Right renal pelvis (tissue), 4 donors: ENCODE measurements around the gene ANGPTL2. TPM values are rescaled to one million over a fixed set of nuclear protein-coding genes. Genes with fewer than 3 reads are reported as not detected.

Source experiments
- DNase-seq, 4 donors: peaks; one replicate each; pipeline ENCODE4 v3.0.0-alpha.2; 2013; ENCODE audit warnings: low read depth in 4 of 4, low spot score in 3 of 4, missing footprints in 1 of 4
- polyA plus RNA-seq, 4 donors: library from polyadenylated mRNA; unstranded; fragments of 120-200 nt; gene quantifications; one replicate each; pipeline ENCODE4 v1.2.1, GENCODE V29; 2013; ENCODE audit not compliant: insufficient read length in 4 of 4

The ANGPTL2 gene
- polyA plus RNA-seq, 4 donors, result 10.4 to 13.8 (median 12.3) TPM

DNA sequence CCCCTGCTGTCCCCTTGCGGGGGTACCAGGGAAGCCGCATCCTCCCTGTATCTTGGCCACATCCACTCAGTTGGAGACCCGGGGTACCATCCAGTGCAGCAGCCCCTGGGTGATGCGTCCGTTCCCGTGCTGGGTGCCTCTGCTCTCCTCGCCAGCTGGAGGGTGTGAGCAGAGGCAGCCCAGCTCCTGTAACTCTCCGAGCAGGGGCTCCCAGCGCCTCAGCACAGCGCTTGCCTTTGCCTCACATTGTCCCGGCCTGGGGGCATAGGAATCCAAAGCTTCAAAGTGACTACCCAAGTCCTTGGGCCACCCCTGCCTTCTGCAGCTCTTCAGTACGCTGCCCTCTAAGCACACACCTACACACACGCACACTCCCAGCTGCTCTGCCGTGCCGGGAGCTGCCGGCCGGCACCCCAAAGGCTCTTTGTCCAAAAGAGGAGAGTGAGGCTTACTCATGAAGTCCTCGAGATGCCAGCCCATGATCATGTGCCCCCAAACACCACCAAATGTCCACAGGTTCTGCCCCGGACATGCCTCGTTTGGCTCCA lies 733 bp downstream of the ANGPTL2 start:
- DNase-seq, result no peak

GRCh38 chr9:127119320-127119709 lies 3.1 kb downstream of the ANGPTL2 start:
- no peak for DNase-seq

DNA sequence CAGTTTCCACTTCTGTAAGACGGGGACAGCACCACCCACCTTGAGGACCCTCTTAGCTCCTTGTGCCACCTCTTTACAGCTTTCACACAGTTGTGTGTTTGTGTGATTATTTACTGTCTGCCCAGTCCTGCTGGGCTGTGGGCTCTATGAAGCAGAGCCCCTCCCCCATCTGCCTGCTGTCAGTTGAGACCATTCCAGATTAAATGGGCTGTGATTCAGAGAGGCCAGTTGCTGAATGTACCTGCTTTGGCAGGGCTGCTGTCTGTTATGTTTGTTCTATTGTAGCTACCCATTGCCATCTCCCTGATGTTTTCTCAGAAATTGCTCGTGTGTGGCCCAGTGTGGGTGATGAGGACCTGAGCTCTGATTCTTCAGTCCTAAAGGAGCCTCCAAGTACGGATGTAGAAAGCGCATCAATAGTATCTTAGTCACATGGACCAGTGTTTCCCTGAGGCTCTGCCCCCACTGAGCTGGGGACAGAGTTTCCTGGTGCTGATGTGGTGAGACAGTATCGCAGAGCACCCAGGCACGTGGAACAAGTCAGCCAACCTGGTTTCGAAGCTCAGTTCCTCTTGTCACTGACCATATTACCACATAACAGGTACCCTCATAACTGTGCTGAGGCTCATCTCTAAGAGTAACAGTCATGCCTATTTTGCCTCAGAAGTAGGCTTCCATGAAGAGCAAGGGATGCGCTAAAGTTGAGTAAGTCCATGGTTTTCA lies 3.7 kb downstream of the ANGPTL2 start:
- DNase-seq, result no peak

- no peak for DNase-seq
These were observed 4.6 kb downstream of the ANGPTL2 start for GRCh38 chr9:127117801-127118200.

DNA sequence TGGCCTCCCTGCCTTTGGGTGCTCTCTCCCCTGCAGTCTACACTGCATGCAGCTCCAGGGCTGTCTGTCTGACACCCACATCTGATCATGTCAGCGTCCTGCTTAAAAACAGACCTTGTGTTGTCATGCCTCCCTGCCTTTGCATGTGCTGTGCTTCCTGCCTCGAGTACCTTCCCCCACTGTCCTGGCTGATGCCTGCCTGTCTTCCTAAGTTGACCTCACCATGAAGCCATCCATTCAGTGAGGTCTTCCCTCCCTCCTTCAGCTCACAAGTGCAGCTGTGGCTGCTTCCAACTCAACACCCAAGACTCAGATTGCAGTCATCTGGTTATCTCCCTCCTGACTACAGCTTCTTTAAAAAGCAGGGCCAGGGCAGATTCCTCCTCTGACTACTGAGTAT lies 5.5 kb downstream of the ANGPTL2 start:
- no peak for DNase-seq

GRCh38 chr9:127116088-127116726 lies 6.2 kb downstream of the ANGPTL2 start:
- no peak for DNase-seq

DNA sequence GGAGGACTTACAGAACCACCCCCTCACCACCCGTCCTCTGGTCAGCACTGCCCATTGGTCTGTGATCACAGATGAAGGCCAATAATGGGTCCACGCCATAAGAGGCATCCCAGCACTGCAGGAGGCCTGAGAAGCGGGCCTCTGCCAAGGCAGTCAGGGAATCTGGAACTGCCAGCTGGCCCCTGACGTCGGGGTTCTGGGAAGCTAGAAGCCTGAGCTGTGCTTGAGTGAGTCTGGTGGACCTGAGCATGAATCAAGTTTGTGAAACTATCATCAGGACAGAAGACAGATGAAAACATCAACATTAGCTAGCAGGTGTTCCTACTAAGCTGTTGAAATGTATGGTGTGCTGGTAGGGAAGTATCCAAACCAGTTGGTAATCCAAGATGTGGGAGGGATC lies 7.8 kb downstream of the ANGPTL2 start:
- no peak for DNase-seq

GRCh38 chr9:127113191-127113972 lies 9.1 kb downstream of the ANGPTL2 start:
- no peak for DNase-seq

- DNase-seq, result no peak
These were observed 9.7 kb downstream of the ANGPTL2 start for GRCh38 chr9:127112735-127113161.

- DNase-seq, result no peak
These were observed 10.4 kb downstream of the ANGPTL2 start for GRCh38 chr9:127112056-127112455.

DNA sequence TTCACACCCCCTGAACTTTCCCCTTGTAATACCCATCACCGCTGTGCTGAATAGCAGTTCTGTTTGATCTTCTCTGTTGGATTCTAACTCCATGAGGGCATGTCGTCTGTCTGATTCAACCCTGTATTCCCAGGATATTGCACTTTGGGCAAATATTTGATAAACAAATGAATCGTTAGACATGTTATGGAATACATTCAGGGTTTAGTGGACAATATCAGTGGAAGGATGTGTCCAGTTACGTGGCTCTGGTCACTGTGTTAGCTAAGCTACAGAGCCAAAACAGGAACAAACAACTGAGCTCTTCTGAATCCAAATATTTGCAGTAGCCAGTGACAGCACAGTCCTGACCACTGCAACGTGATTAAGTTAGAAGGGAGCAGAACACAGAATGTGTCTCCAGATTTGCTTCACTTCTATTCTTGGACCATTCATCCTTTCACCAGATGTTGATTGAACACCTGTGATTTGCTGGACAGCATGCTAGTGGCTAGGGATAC lies 13.2 kb downstream of the ANGPTL2 start:
- no peak for DNase-seq

DNA sequence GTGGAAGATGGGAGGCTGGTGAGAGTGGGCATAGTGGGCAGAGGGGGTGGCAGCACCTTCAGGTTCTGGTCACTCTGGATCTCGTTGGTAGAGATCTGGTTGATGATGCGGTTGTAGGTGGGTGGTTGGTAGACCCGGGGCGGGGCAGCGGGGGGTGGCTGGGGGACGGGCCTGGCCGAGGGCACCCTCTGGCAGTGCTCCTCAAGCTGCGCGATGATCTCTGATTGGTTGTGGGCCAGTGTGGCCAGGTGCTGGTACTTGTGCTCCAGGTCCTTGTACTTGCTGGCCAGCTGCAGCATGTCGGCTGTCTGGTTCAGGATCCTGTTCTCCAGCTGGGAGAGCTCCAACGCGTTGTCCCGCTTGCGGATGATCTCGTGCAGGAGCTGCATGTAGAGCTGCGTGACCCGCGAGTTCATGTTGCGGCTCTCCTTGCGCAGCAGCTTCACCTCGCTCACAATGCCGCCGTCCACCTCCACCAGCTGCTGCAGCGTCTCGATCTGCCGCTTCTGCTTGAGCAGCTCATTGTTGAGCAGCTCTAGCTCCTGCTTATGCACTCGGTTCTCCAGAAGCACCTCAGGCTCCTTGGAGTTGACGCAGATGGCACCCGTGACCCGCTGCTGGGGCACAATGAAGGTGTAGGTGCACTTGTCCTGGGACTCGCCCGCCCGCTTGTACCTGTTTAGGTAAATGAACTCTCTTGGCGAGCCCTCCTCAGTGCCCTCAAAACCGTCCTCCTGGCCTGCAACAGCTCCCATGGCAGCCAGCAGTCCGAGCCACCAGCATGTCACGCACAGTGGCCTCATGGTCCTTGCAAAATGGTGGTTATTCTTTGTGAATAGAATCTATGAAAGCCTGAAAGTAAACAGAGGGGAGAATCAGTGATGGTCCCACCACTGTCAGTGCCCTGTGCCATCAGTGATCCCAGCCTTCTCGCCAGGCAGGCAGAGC lies 14.2 kb downstream of the ANGPTL2 start:
- DNase-seq, result no peak

- DNase-seq, result no peak
These were observed 15.1 kb downstream of the ANGPTL2 start for GRCh38 chr9:127107171-127107928.

DNA sequence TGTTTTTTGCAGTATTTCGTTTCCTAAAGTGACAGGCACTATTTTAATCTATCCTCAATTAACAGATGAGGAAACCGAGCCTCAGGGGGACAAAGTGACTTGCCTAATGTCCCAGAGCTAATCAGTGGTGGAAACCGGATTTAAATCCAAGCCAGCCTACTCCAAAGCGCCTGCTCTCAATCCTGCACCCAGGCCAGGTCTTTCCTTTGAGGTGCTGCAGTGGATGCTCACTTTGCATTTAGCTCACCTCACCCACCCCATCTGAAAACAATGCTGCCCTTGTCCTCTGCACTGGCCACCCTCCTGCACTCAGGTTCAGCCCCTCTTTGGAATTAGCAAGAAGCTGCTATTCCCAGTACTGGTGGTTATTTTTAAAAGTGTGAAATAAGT lies 16.0 kb downstream of the ANGPTL2 start:
- no peak for DNase-seq

DNA sequence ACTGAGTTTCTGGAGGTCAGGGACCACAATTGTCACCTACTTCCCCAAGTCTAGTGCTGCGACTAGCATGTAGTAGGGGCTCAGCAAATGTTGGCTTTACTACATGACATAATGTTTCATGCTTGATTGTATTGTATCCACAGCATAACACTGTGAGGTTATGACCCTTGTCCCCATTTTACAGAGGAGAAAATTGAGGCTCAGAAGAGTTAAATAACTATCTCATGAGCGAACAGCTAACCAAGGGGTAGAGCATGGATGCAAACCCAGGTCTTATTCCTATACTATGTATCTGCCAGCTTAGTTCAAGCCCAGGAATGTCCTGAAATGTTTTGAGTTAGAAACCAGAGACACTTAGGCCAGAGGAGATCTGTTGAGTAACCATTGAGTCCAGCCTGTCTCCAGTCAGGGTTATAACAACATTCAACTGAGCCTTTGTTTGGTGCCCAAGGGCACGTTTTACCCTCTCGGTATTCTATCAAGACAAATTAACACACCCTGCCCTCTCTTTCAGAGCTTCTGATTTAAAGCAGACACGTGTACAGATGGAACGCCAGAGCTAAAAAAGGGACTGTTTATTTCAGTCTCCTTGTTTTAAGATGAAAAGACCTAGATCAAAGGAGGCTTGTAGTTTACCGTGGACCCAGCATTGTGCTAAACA lies 16.5 kb downstream of the ANGPTL2 start:
- DNase-seq, result no peak

DNA sequence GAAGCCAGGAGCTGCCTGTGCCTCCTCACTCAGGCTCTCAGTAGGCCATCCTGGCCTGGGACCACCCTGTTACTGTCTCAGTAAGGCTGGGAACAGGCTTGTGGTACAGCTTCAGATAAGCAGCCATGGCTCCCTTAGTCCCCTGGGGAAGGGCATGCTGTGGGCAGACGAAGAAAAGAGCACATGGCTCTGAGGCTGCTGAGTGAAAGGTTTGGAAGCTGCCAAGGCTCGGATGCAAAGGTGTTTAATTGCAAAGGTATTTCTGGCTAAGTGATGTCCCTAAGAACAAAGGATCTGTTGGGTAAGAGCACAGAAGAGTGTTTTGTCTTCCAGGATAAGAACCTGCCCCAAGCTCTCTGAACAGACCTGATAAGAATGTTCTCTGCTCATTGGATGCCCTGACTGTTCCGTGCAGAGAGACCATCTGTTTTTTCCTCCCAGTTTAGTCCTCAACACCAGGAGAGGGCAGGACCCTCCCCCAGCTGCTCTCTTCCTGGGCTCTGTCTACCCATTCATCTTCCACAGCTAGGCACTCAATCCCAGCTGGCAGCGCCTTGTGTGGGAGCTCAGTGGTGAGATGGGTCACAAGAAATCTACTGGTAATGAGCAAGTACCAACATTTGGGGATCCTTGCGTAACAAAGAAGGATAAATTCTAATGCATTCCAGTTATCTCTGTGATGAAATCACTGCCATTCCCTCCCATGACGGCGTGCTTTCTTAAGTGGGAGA lies 17.7 kb downstream of the ANGPTL2 start:
- no peak for DNase-seq

DNA sequence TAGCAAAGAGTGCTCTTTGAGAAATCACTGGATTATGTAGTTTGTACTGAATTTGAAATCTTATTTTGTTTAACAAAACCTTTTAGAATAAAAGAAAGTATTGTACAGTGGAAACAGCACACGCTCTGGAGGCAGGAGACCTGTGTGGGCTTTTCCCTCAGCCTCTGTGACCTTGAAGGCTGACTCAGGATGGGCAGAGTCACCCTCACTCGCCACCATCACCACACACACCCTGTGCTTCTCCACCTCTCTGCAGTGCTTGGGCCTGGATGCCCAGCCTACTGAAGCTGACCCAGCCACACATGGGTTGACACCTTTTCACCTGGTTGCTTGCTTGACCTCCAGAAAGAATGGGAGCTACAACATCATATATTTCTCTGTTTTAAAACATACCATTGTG lies 19.6 kb downstream of the ANGPTL2 start:
- no peak for DNase-seq

- no peak for DNase-seq
These were observed 20.3 kb downstream of the ANGPTL2 start for GRCh38 chr9:127102176-127102575.
